H9 (cell line): Measurements from ENCODE around the gene PEX14. TPM values are rescaled to one million over a fixed set of nuclear protein-coding genes. Genes with fewer than 3 reads are reported as not detected.

Experiments
- DNase-seq: peaks from one replicate; pipeline ENCODE4 v3.0.0-alpha.2; 2017
- H2AFZ ChIP-seq: one replicate; pipeline ENCODE4 v1.6.1; 2013; ENCODE audit warnings: mild to moderate bottlenecking, low read length, control low read depth, moderate library complexity
- H2AK5ac ChIP-seq: 2 replicates; pipeline ENCODE4 v1.6.1; 2013; ENCODE audit warnings: low read length, control low read depth, mixed read lengths; ENCODE audit not compliant: insufficient read length
- H2BK120ac ChIP-seq: one replicate; pipeline ENCODE4 v1.6.1; 2013; ENCODE audit warnings: low read depth, mild to moderate bottlenecking, low read length, control low read depth, inconsistent platforms; ENCODE audit not compliant: poor library complexity, severe bottlenecking
- H2BK12ac ChIP-seq: 2 replicates; pipeline ENCODE4 v1.6.1; 2013; ENCODE audit warnings: low read length, control low read depth, mixed read lengths, low read depth; ENCODE audit not compliant: insufficient read length
- H2BK15ac ChIP-seq: 2 replicates; pipeline ENCODE4 v1.6.1; 2013; ENCODE audit warnings: low read depth, low read length, control low read depth
- H2BK20ac ChIP-seq: one replicate; pipeline ENCODE4 v1.6.1; 2013; ENCODE audit warnings: low read depth, mild to moderate bottlenecking, low read length, control low read depth, inconsistent platforms; ENCODE audit not compliant: poor library complexity, severe bottlenecking
- H2BK5ac ChIP-seq: 2 replicates; pipeline ENCODE4 v1.6.1; 2013; ENCODE audit warnings: low read length, control low read depth, mixed read lengths; ENCODE audit not compliant: insufficient read length
- H3K14ac ChIP-seq: 2 replicates; pipeline ENCODE4 v1.6.1; 2013; ENCODE audit warnings: low read length, control low read depth; ENCODE audit not compliant: insufficient read depth
- H3K18ac ChIP-seq: 2 replicates; pipeline ENCODE4 v1.6.1; 2013; ENCODE audit warnings: low read depth, mild to moderate bottlenecking, mixed read lengths, low read length, control low read depth; ENCODE audit not compliant: insufficient read length
- H3K23ac ChIP-seq: 2 replicates; pipeline ENCODE4 v1.6.1; 2013; ENCODE audit warnings: low read length, control low read depth, mixed read lengths, low read depth; ENCODE audit not compliant: insufficient read length
- H3K23me2 ChIP-seq: 2 replicates; pipeline ENCODE4 v1.6.1; 2013; ENCODE audit warnings: low read depth, mild to moderate bottlenecking, mixed read lengths, low read length, control low read depth; ENCODE audit not compliant: insufficient read length, poor library complexity, severe bottlenecking
- H3K27ac ChIP-seq: 2 replicates; pipeline ENCODE4 v1.5.1; 2013; ENCODE audit warnings: low read length, control low read depth, mixed read lengths, low read depth; ENCODE audit not compliant: insufficient read length
- H3K27me3 ChIP-seq: 2 replicates; pipeline ENCODE4 v1.6.1; 2013; ENCODE audit warnings: low read length, control low read depth, inconsistent platforms; ENCODE audit not compliant: insufficient read depth
- H3K4ac ChIP-seq: 2 replicates; pipeline ENCODE4 v1.6.1; 2013; ENCODE audit warnings: low read depth, mild to moderate bottlenecking, control low read depth, inconsistent platforms, low read length, moderate library complexity
- H3K4me1 ChIP-seq: 2 replicates; pipeline ENCODE4 v1.6.1; 2013; ENCODE audit warnings: low read length, control low read depth, inconsistent platforms; ENCODE audit not compliant: insufficient read depth
- H3K4me2 ChIP-seq: 2 replicates; pipeline ENCODE4 v1.6.1; 2013; ENCODE audit warnings: low read length, control low read depth, mixed read lengths; ENCODE audit not compliant: insufficient read length, insufficient read depth
- H3K56ac ChIP-seq: 2 replicates; pipeline ENCODE4 v1.6.1; 2013; ENCODE audit warnings: low read depth, mild to moderate bottlenecking, mixed read lengths, low read length, control low read depth; ENCODE audit not compliant: insufficient read length
- H3K79me1 ChIP-seq: 2 replicates; pipeline ENCODE4 v1.6.1; 2013; ENCODE audit warnings: low read depth, mild to moderate bottlenecking, moderate library complexity, low read length, control low read depth, inconsistent platforms; ENCODE audit not compliant: insufficient read depth, poor library complexity, severe bottlenecking
- H3K79me2 ChIP-seq: 2 replicates; pipeline ENCODE4 v1.6.1; 2013; ENCODE audit warnings: low read length, control low read depth, inconsistent platforms; ENCODE audit not compliant: insufficient read depth
- H3K9ac ChIP-seq: 2 replicates; pipeline ENCODE4 v1.6.1; 2013; ENCODE audit warnings: low read length, control low read depth, mixed read lengths; ENCODE audit not compliant: insufficient read length; ENCODE audit errors: extremely low read depth
- H3K9me3 ChIP-seq: one replicate; pipeline ENCODE4 v1.6.1; 2013; ENCODE audit warnings: low read depth, low read length, inconsistent platforms; ENCODE audit not compliant: control insufficient read depth
- H3T11ph ChIP-seq: one replicate; pipeline ENCODE4 v1.6.1; 2013; ENCODE audit warnings: mild to moderate bottlenecking, low read length, control low read depth, inconsistent platforms
- H4K20me1 ChIP-seq: one replicate; pipeline ENCODE4 v1.6.1; 2013; ENCODE audit not compliant: control insufficient read depth, insufficient read length, insufficient read depth
- H4K5ac ChIP-seq: 2 replicates; pipeline ENCODE4 v1.6.1; 2013; ENCODE audit warnings: low read depth, mild to moderate bottlenecking, mixed read lengths, low read length, control low read depth; ENCODE audit not compliant: insufficient read length
- H4K8ac ChIP-seq: replicated peaks from 2 replicates; pipeline ENCODE4 v1.6.1; 2013; ENCODE audit warnings: low read length, control low read depth, mixed read lengths, low read depth; ENCODE audit not compliant: insufficient read length
- H4K91ac ChIP-seq: 2 replicates; pipeline ENCODE4 v1.6.1; 2013; ENCODE audit warnings: low read depth, mild to moderate bottlenecking, moderate library complexity, mixed read lengths, low read length, control low read depth; ENCODE audit not compliant: insufficient read length
- H3K27ac Mint-ChIP-seq, 3 experiments: 2 replicates in 2 of 3; 3 replicates in 1 of 3; pipeline ENCODE4 v1.8.0; 2020 to 2021; ENCODE audit warnings: mixed read lengths in 3 of 3, mild to moderate bottlenecking in 1 of 3, moderate library complexity in 1 of 3
- H3K27me3 Mint-ChIP-seq: 2 replicates; pipeline ENCODE4 v1.8.0; 2021; ENCODE audit warnings: low read depth, mild to moderate bottlenecking, moderate library complexity, mixed read lengths
- H3K36me3 Mint-ChIP-seq, 3 experiments: 2 replicates in 2 of 3; 3 replicates in 1 of 3; pipeline ENCODE4 v1.8.0; 2020 to 2021; ENCODE audit warnings: low read depth in 3 of 3, mixed read lengths in 3 of 3; ENCODE audit not compliant: insufficient read depth in 1 of 3
- H3K4me1 Mint-ChIP-seq, 2 experiments: 2 replicates each; pipeline ENCODE4 v1.8.0; 2020; ENCODE audit warnings: mixed read lengths in 2 of 2
- H3K4me3 Mint-ChIP-seq, 2 experiments: 2 replicates in 1 of 2; 3 replicates in 1 of 2; pipeline ENCODE4 v1.8.0; 2020 to 2021; ENCODE audit warnings: mild to moderate bottlenecking in 2 of 2, mixed read lengths in 2 of 2, moderate library complexity in 1 of 2
- H3K9me3 Mint-ChIP-seq, 2 experiments: 2 replicates in 1 of 2; 3 replicates in 1 of 2; pipeline ENCODE4 v1.8.0; 2020; ENCODE audit warnings: mild to moderate bottlenecking in 2 of 2, mixed read lengths in 2 of 2, moderate library complexity in 1 of 2
- CTCF ChIP-seq: fragments of 200-600 bp; sonication (generic); conservative IDR thresholded peaks from 3 replicates; pipeline ENCODE4 v1.8.0; 2021; ENCODE audit warnings: antibody characterized with exemption, mild to moderate bottlenecking
- WGBS: extraction: QIAGEN DNeasy Blood & Tissue Kit; methylation state at CpG from one replicate; pipeline ENCODE4 v1.1.7; 2013; ENCODE audit warnings: missing lambda C conversion rate, low lambda C conversion rate, mixed read lengths; ENCODE audit not compliant: insufficient read length; ENCODE audit errors: extremely low coverage; 5-methylcytosine and 5-hydroxymethylcytosine counted together
- total RNA-seq: library from RNA; stranded (reverse); gene quantifications from 2 replicates; pipeline ENCODE4 v1.2.1, GENCODE V29; 2021

PEX14 gene
- total RNA-seq, 1 experiment from 2014 or later, result 23.9 TPM

- Mint-ChIP-seq H3K4me1 (peaks cover 49 to 59% of the 10 kb centered on the region in 2 experiments), H3K27me3 (no peaks in the 10 kb centered on the region), H3K36me3 (0 out of 7 replicates have a peak, but pooled peaks cover 0 to 4% (median 0%) of the 10 kb centered on the region in 3 experiments), H3K9me3 (no peaks in the 10 kb centered on the region), H3K27ac (peak overlapping the region in 1 of 3 experiments; percentile 50; a peak in 1 of 7 replicates), H3K4me3 (no peak overlapping the region)
- peaks cover 2% of the 10 kb centered on the region for H4K20me1 ChIP-seq
- H3K27me3 ChIP-seq, result no peaks in the 10 kb centered on the region; the same call in 1 of the 2 replicates
- H3K9ac ChIP-seq, result no peak overlapping the region
- H2BK12ac ChIP-seq, result no peak overlapping the region
- no peak overlapping the region for H4K5ac ChIP-seq
- no peak overlapping the region for H3K27ac ChIP-seq
- no peak overlapping the region for H3K4ac ChIP-seq
- H2AFZ ChIP-seq, result no peak overlapping the region
- no peak overlapping the region for H2BK20ac ChIP-seq
- H3K79me2 ChIP-seq, result no peaks in the 10 kb centered on the region
- H4K8ac ChIP-seq, result no peak overlapping the region
- H4K91ac ChIP-seq, result no peak overlapping the region
- H3K79me1 ChIP-seq, result no peaks in the 10 kb centered on the region
- no peak overlapping the region for H3K14ac ChIP-seq
- DNase-seq, result no peak
- H2BK15ac ChIP-seq, result no peak overlapping the region
- H3K18ac ChIP-seq, result no peak overlapping the region
- no peak overlapping the region for H2AK5ac ChIP-seq
- no peaks in the 10 kb centered on the region for H3K9me3 ChIP-seq
- no peak overlapping the region for H3K4me2 ChIP-seq
- H2BK120ac ChIP-seq, result no peak overlapping the region
- TF ChIP-seq CTCF, result no peak
- H3K4me1 ChIP-seq, result peaks cover 11% of the 10 kb centered on the region; the same call in 1 of the 2 replicates
- WGBS, result no CpG with 5 or more reads among the region's 6 CpGs
- no peak overlapping the region for H3K56ac ChIP-seq
- H2BK5ac ChIP-seq, result no peak overlapping the region
- H3K23me2 ChIP-seq, result peaks cover 4% of the 10 kb centered on the region
- H3K23ac ChIP-seq, result no peak overlapping the region
- no peak overlapping the region for H3T11ph ChIP-seq
These were observed 122.0 kb downstream of the PEX14 start for GRCh38 chr1:10596780-10597179.
